Cardiac muscle cell (in vitro differentiated cells and primary cell): Measurements from ENCODE around the gene L3MBTL4. TPM values are rescaled to one million over a fixed set of nuclear protein-coding genes. Genes with fewer than 3 reads are reported as not detected.

Experiments
- DNase-seq, 2 donors: peaks; one replicate each; pipeline versions ENCODE4 v3.0.0 to v3.0.0-alpha.2; 2010 to 2017; ENCODE audit warnings: low read depth in 1 of 2, low spot score in 1 of 2
- H3K27ac ChIP-seq: fragments of 200-600 bp; sonication (generic); 2 replicates; pipeline ENCODE4 v1.5.1; 2016
- H3K27me3 ChIP-seq: fragments of 200-600 bp; sonication (generic); 2 replicates; pipeline ENCODE4 v1.6.0; 2016; ENCODE audit warnings: control low read depth
- H3K36me3 ChIP-seq: fragments of 200-600 bp; sonication (generic); 2 replicates; pipeline ENCODE4 v1.5.1; 2016; ENCODE audit warnings: control low read depth
- H3K4me1 ChIP-seq: fragments of 200-600 bp; sonication (generic); 2 replicates; pipeline ENCODE4 v1.8.1; 2017; ENCODE audit warnings: low read depth, mild to moderate bottlenecking, mixed run types
- H3K4me3 ChIP-seq: fragments of 200-600 bp; sonication (generic); 2 replicates; pipeline ENCODE4 v1.5.1; 2016; ENCODE audit warnings: mild to moderate bottlenecking
- H3K9me3 ChIP-seq: fragments of 200-600 bp; sonication (generic); 2 replicates; pipeline ENCODE4 v1.5.1; 2017; ENCODE audit warnings: low read depth, mild to moderate bottlenecking, control low read depth
- polyA plus RNA-seq: library from polyadenylated mRNA; unstranded; fragments of >200 nt; fragmentation: Nextera tagmentation; extraction: Ambion mirVana; gene quantifications from 2 replicates; pipeline ENCODE4 v1.2.1, GENCODE V29; 2016
- total RNA-seq: library from RNA; depleted of rRNA; stranded (reverse); fragments of >200 nt; gene quantifications from 2 replicates; pipeline ENCODE4 v1.2.3, GENCODE V29; 2016
- TF ChIP-seq, protein P1 (sequence below): IDR thresholded peaks from 2 replicates; pipeline ENCODE4 v1.5.1; 2012; ENCODE audit warnings: low read depth, mild to moderate bottlenecking, low read length

The L3MBTL4 gene
- total and polyA plus RNA-seq, 2 experiments from 2014 or later: 4.4 to 7.7 TPM

GRCh38 chr18:6060149-6060548, 354.6 kb downstream of the L3MBTL4 start:
- H3K36me3 ChIP-seq: no peaks in the 10 kb centered on the region
- no peaks in the 10 kb centered on the region for H3K27me3 ChIP-seq
- no peak for DNase-seq

GRCh38 chr18:6059551-6059950, 355.2 kb downstream of the L3MBTL4 start:
- H3K27me3 ChIP-seq: no peaks in the 10 kb centered on the region
- H3K4me1 ChIP-seq: peaks cover 51% of the 10 kb centered on the region
- no peak overlapping the region for H3K4me3 ChIP-seq
- H3K36me3 ChIP-seq: no peaks in the 10 kb centered on the region
- TF ChIP-seq, protein P1, sequence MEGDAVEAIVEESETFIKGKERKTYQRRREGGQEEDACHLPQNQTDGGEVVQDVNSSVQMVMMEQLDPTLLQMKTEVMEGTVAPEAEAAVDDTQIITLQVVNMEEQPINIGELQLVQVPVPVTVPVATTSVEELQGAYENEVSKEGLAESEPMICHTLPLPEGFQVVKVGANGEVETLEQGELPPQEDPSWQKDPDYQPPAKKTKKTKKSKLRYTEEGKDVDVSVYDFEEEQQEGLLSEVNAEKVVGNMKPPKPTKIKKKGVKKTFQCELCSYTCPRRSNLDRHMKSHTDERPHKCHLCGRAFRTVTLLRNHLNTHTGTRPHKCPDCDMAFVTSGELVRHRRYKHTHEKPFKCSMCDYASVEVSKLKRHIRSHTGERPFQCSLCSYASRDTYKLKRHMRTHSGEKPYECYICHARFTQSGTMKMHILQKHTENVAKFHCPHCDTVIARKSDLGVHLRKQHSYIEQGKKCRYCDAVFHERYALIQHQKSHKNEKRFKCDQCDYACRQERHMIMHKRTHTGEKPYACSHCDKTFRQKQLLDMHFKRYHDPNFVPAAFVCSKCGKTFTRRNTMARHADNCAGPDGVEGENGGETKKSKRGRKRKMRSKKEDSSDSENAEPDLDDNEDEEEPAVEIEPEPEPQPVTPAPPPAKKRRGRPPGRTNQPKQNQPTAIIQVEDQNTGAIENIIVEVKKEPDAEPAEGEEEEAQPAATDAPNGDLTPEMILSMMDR: no peak
- H3K9me3 ChIP-seq: no peaks in the 10 kb centered on the region
- H3K27ac ChIP-seq: peak overlapping the region; percentile 93
- DNase-seq: peak in 1 of 2 donors; percentile 86

More at GRCh38 chr18:6060149-6060548, 354.6 kb downstream of the L3MBTL4 start:
- Histone ChIP-seq H3K4me1 (peaks cover 46% of the 10 kb centered on the region), H3K27ac (peak overlapping the region; percentile 93), H3K9me3 (no peaks in the 10 kb centered on the region), H3K4me3 (no peak overlapping the region)
- TF ChIP-seq, protein P1: no peak

DNA sequence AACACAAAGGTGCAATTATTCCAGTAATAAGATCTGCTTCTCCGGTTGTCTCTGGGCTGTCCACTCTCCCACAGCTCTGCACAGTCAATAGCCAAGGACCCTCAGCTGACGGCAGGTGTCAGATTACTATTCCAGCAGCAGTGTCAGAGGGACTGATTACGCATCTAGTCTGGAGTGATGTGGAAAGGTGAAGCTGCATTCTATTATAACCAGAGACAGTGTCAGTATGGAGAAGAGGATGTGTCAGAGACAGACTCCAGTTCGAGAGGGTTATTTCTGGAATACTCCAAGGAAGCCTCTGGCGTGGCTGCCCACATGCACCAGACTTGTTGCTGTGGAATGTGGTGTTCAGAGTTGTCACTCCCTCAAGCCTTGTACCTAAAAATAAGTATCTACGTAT, 355.8 kb downstream of the L3MBTL4 start:
- H3K27me3 ChIP-seq: no peaks in the 10 kb centered on the region
- no peaks in the 10 kb centered on the region for H3K36me3 ChIP-seq
- H3K27ac ChIP-seq: peak overlapping the region; percentile 93
- peaks cover 57% of the 10 kb centered on the region for H3K4me1 ChIP-seq
- no peak overlapping the region for H3K4me3 ChIP-seq
- no peaks in the 10 kb centered on the region for H3K9me3 ChIP-seq
- peak in 1 of 2 donors; percentile 95 for DNase-seq
- TF ChIP-seq, protein P1: no peak

- Histone ChIP-seq H3K27ac (peak overlapping the region; percentile 93), H3K4me3 (no peak overlapping the region), H3K36me3 (no peaks in the 10 kb centered on the region), H3K4me1 (peaks cover 68% of the 10 kb centered on the region), H3K27me3 (no peaks in the 10 kb centered on the region), H3K9me3 (no peaks in the 10 kb centered on the region)
- DNase-seq: peak in 1 of 2 donors; percentile 13
- TF ChIP-seq, protein P1: no peak
These were observed 357.1 kb downstream of the L3MBTL4 start for GRCh38 chr18:6057604-6058003.

- no peak overlapping the region for H3K4me3 ChIP-seq
- H3K27ac ChIP-seq: peak overlapping the region; percentile 63
These were observed 358.4 kb downstream of the L3MBTL4 start for GRCh38 chr18:6056171-6056910.

More at GRCh38 chr18:6056171-6056910, 358.4 kb downstream of the L3MBTL4 start:
- Histone ChIP-seq H3K4me1 (peaks cover 68% of the 10 kb centered on the region), H3K36me3 (no peaks in the 10 kb centered on the region), H3K9me3 (no peaks in the 10 kb centered on the region), H3K27me3 (no peaks in the 10 kb centered on the region)
- TF ChIP-seq, protein P1: no peak
- DNase-seq: peak; percentile 22 to 41
